GM18858 (cell line): Measurements from ENCODE around the gene LRP1B.

ENCODE experiments used
- ATAC-seq: cut with Tn5 transposase; IDR thresholded peaks from one replicate; pipeline ENCODE4 v1.9.1; 2021; ENCODE audit not compliant: unreplicated experiment

The LRP1B gene

DNA sequence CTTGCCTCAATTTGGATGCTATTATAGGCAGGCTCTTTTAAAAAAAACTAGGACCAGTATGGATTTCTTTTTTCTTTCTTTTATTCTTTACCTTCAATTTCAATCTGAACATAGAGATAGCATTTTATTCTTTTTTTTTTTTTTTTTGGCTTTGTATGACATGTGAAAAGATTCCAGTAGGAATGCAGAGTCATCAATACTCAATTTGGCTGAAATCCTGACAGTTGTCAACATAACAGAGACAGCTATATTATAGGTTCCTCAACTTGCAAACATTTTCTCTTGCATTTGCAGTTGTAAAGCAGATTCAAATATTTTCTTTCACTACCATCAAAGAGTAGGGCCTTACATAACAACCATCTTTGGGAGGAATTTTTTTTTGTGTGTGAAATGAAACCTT, 334.4 kb downstream of the LRP1B start:
- no peak for ATAC-seq

- no peak for ATAC-seq
Observed at GRCh38 chr2:141791521-141791920, 339.3 kb downstream of the LRP1B start.

GRCh38 chr2:141782574-141782973, 348.2 kb downstream of the LRP1B start:
- ATAC-seq: no peak

DNA sequence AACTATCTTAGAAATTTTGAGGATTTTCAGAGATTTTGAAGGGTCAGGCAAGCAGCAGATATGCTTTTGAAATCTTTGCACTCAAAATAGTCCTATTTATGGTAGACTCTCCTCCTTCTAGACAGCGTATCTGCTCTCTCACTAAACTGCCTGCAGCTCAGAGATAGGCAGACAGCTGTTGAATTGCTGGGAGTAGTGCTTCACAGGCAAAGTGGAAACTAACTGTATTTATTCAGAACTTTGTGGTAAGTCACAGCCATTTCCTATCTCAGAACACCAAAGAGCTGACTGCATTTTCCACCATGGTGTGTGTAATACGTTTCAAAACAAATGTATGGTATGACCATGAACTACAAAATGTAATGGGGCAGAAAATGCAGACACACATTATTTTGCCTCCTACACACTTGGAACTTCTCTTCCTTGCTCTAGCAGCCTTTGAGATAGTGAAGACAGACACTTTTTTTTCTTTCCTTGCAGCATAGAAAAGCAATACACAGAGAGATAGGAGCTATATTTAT, 352.4 kb downstream of the LRP1B start:
- no peak for ATAC-seq

GRCh38 chr2:141770530-141770929, 360.3 kb downstream of the LRP1B start:
- ATAC-seq: no peak

GRCh38 chr2:141767691-141768090, 363.1 kb downstream of the LRP1B start:
- ATAC-seq: no peak

GRCh38 chr2:141767051-141767450, 363.8 kb downstream of the LRP1B start:
- no peak for ATAC-seq

DNA sequence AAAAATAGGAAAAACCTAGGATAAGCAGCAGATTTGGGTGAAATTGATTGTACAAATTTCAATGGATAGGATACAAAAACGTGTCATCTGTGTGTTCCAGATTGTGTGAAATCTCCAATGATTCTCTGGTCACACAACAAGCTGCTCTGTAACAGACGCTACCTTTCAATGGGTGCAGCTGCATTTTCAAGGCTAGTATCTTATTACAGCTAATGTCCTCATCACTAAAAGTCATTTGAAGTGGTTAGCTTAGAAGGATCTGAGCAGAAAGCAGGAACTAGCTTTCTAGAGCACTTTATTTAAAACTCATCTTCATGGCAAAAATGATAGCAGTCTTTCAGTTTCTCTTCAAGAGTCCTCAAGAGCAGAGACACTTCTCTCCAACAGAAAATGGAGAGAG, 364.6 kb downstream of the LRP1B start:
- no peak for ATAC-seq

GRCh38 chr2:141748616-141749015, 382.2 kb downstream of the LRP1B start:
- ATAC-seq: no peak

- no peak for ATAC-seq
Observed at GRCh38 chr2:141741652-141742051, 389.2 kb downstream of the LRP1B start.

DNA sequence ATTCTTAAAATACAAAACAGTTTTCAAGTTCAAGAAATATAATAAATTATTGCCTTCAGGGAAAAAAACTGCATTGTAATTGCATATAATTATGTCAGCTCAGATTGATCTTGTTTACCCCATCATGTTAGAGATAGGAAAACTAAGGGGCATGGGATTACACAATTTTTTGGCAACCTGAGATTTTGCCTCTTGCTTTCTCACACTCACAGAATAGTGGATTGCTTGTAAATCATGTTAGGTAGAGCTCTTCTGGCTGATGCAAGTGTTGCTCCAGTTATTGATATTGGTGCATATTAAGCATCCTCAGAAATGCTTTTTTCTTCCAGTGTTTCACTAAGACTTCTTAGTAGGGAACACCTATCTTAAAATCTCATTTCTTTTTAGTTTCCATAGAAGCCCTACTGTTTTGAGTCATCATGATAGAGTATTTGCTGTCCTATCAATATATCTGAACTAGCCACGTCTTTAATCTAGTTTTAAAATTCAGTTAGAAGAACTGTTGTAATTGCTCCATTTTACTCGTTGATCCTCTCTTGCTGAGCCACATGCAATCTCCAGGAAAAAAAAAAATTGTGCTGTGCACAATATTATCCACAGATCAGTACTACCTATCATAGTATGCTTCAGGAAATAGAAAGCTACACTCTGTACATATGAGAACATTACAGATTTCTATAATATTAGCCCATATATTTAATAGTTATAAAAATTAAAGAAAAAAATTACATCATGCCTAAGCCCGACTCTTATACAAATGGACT, 393.1 kb downstream of the LRP1B start:
- ATAC-seq: no peak

- no peak for ATAC-seq
Observed at GRCh38 chr2:141736466-141736865, 394.4 kb downstream of the LRP1B start.

- ATAC-seq: no peak
Observed at GRCh38 chr2:141728886-141729285, 401.9 kb downstream of the LRP1B start.

GRCh38 chr2:141728142-141728541, 402.7 kb downstream of the LRP1B start:
- no peak for ATAC-seq

GRCh38 chr2:141724426-141724825, 406.4 kb downstream of the LRP1B start:
- no peak for ATAC-seq

GRCh38 chr2:141723814-141724213, 407.0 kb downstream of the LRP1B start:
- ATAC-seq: no peak

GRCh38 chr2:141720476-141720875, 410.3 kb downstream of the LRP1B start:
- no peak for ATAC-seq

GRCh38 chr2:141714496-141714895, 416.3 kb downstream of the LRP1B start:
- ATAC-seq: no peak

DNA sequence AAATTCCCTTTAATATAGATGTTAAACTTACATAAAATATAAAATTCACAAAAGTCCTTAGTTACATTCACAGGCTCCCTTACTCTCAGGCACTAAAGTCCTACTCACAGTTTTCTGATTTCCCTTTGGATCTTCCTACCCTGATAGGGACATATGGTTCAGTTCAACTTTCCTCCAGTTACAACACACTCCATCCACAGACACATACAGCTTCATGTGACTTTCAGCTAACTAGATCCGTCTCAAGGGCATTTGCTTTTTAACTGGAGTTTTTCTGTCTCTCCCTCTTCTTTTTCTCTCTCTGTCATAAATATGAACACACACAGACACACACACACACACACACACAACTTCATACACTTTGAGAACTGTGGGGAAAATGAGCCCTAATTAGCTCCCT, 419.2 kb downstream of the LRP1B start:
- no peak for ATAC-seq

DNA sequence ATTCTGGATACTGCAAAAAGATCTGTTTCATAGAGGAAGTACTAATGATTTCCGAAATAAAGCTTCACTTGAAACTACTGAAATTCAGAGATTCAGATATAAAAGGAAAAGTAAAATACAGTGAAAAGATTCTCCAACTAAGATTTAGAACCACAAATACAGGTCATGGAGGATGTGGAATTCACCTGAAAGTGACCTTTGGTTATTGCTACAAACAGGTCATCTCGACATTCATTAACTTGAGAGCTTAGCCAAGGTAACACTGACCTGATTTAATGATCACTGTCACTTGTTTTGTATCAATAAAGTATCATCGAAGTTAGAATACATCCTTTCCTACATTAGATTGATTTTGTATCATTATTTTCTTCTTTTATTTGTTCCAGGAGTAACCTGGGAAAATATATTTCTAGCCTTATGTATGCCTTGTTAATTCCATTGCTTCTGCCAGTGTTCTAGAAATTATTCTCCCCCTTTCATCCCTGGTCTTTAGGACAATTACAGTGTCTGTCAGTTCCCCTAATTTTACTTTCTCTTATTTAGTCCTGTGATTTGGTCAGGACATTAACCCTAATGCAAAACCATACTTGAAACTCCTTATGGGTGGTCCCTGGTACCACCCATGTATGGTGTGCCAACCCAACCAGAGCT, 420.1 kb downstream of the LRP1B start:
- ATAC-seq: no peak

DNA sequence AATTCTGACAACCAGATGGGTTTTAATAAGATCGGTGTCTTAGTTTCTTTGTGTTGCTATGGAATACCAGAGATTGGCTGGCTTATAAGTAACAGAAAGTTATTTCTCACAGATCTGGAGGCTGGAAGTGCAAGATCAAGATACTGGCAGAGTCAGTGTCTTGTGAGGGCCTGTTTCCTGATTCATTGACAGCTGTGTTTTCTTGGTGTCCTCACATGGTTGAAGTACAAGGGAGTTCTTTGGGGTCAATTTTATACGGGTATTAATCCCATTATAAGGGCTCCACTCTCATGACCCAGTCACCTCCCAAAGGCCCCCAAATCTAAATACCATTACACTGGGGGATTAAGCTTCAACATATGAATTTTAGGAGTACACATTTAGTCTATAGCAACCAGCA, 421.1 kb downstream of the LRP1B start:
- ATAC-seq: no peak

DNA sequence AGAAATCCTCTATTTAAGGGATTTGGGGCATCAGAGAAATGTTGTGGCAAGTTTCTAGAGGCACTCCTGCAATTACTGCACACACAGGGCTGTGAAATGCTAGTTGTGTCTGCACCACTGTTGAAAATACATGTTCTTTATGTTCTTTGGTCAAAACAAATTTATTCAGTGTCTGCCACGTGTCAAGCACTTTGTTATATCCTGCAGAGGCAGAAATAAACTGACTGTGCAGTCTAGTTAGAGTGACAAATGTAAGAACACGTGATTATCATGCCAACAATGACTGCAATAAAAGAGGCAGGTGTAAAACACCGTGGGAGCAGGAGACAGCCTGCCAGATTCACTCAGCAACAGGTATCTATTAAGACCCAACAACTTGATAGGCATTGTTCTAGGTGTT, 423.3 kb downstream of the LRP1B start:
- ATAC-seq: no peak
